SK-N-SH (cell line): ENCODE measurements around the gene NRP2.

Experiments
- CHD2 ChIP-seq: fragments of 150-350 bp; IDR thresholded peaks from 2 replicates; pipeline ENCODE4 v1.6.1; 2018; ENCODE audit warnings: low read length; ENCODE audit not compliant: partially characterized antibody
- EZH2phosphoT487 ChIP-seq: fragments of 200-600 bp; sonication (generic); IDR thresholded peaks from 2 replicates; pipeline ENCODE4 v1.6.1; 2017; ENCODE audit warnings: low read depth, mixed run types, mild to moderate bottlenecking, antibody characterized with exemption, moderate library complexity, borderline replicate concordance
- FOXJ3 ChIP-seq: sonication (generic); formaldehyde crosslinking; IDR thresholded peaks from 2 replicates; pipeline ENCODE4 v1.5.1; 2020; ENCODE audit warnings: mild to moderate bottlenecking, missing genetic modification reagents
- RFX5 ChIP-seq: IDR thresholded peaks from 2 replicates; pipeline ENCODE4 v1.6.1; 2012; ENCODE audit warnings: mild to moderate bottlenecking, improper control_type of control experiment, low read length
- TF ChIP-seq, protein P1 (sequence below): fragments of 200-600 bp; sonication (generic); IDR thresholded peaks from 2 replicates; pipeline ENCODE4 v1.6.1; 2017; ENCODE audit warnings: antibody characterized with exemption, mild to moderate bottlenecking, moderate library complexity
- TF ChIP-seq, protein P2 (sequence below): IDR thresholded peaks from 2 replicates; pipeline ENCODE4 v1.4.0; 2012; ENCODE audit warnings: low read depth, borderline replicate concordance

- TF ChIP-seq, protein P1, sequence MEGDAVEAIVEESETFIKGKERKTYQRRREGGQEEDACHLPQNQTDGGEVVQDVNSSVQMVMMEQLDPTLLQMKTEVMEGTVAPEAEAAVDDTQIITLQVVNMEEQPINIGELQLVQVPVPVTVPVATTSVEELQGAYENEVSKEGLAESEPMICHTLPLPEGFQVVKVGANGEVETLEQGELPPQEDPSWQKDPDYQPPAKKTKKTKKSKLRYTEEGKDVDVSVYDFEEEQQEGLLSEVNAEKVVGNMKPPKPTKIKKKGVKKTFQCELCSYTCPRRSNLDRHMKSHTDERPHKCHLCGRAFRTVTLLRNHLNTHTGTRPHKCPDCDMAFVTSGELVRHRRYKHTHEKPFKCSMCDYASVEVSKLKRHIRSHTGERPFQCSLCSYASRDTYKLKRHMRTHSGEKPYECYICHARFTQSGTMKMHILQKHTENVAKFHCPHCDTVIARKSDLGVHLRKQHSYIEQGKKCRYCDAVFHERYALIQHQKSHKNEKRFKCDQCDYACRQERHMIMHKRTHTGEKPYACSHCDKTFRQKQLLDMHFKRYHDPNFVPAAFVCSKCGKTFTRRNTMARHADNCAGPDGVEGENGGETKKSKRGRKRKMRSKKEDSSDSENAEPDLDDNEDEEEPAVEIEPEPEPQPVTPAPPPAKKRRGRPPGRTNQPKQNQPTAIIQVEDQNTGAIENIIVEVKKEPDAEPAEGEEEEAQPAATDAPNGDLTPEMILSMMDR = peak; percentile 40; the same call in 1 of the 2 replicates
- TF ChIP-seq EZH2phosphoT487 = no peak
- no peak for TF ChIP-seq RFX5
- TF ChIP-seq, protein P2, sequence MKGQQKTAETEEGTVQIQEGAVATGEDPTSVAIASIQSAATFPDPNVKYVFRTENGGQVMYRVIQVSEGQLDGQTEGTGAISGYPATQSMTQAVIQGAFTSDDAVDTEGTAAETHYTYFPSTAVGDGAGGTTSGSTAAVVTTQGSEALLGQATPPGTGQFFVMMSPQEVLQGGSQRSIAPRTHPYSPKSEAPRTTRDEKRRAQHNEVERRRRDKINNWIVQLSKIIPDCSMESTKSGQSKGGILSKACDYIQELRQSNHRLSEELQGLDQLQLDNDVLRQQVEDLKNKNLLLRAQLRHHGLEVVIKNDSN = no peak
- TF ChIP-seq CHD2 = no peak
- no peak for TF ChIP-seq FOXJ3 (CRISPR knock-in tag)
Measured at GRCh38 chr2:205686783-205687640, 4.7 kb downstream of the NRP2 start.
